IMR-90 (cell line): ENCODE measurements around the gene FGA. TPM values are rescaled to one million over a fixed set of nuclear protein-coding genes. Genes with fewer than 3 reads are reported as not detected.

ENCODE experiments used
- ATAC-seq: fragments of 200-7000 bp; cut with Tn5 transposase; 2 replicates; pipeline ENCODE4 v1.9.1; 2020; ENCODE audit warnings: low read depth, mild to moderate bottlenecking, moderate library complexity
- BruUV-seq: library from RNA; stranded (reverse); fragments of 400-500 nt; replicated peaks from 2 replicates; lab custom pipeline; 2021; lab: Mats Ljungman, UMichigan
- CTCF ChIA-PET: fragments of 300-600 bp; formaldehyde crosslinking; extraction: SDS; loops from one replicate; lab custom pipeline; 2021; ENCODE audit warnings: antibody characterized with exemption; lab: Yijun Ruan, JAX
- POLR2A ChIA-PET: fragments of 300-600 bp; sonication (Branson Sonifier 250); formaldehyde crosslinking; loops from one replicate; lab custom pipeline; 2022; ENCODE audit warnings: antibody characterized with exemption; ENCODE audit not compliant: unreplicated experiment; lab: Charles Lee
- DNase-seq: peaks from one replicate; pipeline ENCODE4 v3.0.0; 2013
- H2AFZ ChIP-seq: replicated peaks from 2 replicates; pipeline ENCODE3; 2013; ENCODE audit warnings: low read length, mild to moderate bottlenecking; ENCODE audit not compliant: poor library complexity
- H2AK5ac ChIP-seq: 2 replicates; pipeline ENCODE4 v1.6.1; 2013; ENCODE audit warnings: low read depth, low read length, inconsistent platforms
- H2AK9ac ChIP-seq: replicated peaks from 2 replicates; pipeline ENCODE3; 2013; ENCODE audit warnings: mild to moderate bottlenecking, low read depth, low read length, moderate library complexity; ENCODE audit not compliant: poor library complexity
- H2BK120ac ChIP-seq: 2 replicates; pipeline ENCODE4 v1.6.1; 2013; ENCODE audit warnings: low read depth, low read length, inconsistent platforms
- H2BK15ac ChIP-seq: 3 replicates; pipeline ENCODE4 v1.6.1; 2013; ENCODE audit warnings: low read depth, low read length, inconsistent platforms
- H2BK20ac ChIP-seq: 2 replicates; pipeline ENCODE4 v1.6.1; 2013; ENCODE audit warnings: low read depth, mild to moderate bottlenecking, inconsistent platforms, low read length, moderate library complexity
- H2BK5ac ChIP-seq: 2 replicates; pipeline ENCODE4 v1.6.1; 2013; ENCODE audit warnings: mild to moderate bottlenecking, low read depth, low read length, inconsistent platforms; ENCODE audit not compliant: poor library complexity, severe bottlenecking
- H3K14ac ChIP-seq: replicated peaks from 2 replicates; pipeline ENCODE4 v1.6.1; 2013; ENCODE audit warnings: low read depth, low read length, inconsistent platforms
- H3K18ac ChIP-seq: 2 replicates; pipeline ENCODE4 v1.6.1; 2013; ENCODE audit warnings: low read depth, low read length, control low read depth
- H3K23ac ChIP-seq: 2 replicates; pipeline ENCODE4 v1.6.1; 2013; ENCODE audit warnings: low read depth, low read length, inconsistent platforms
- H3K27ac ChIP-seq: 2 replicates; pipeline ENCODE4 v1.5.1; 2013; ENCODE audit warnings: mild to moderate bottlenecking, control low read depth, low read length; ENCODE audit not compliant: insufficient read depth
- H3K27me3 ChIP-seq: 2 replicates; pipeline ENCODE4 v1.6.1; 2013; ENCODE audit warnings: low read length; ENCODE audit not compliant: control insufficient read depth, insufficient read depth
- H3K36me3 ChIP-seq: 2 replicates; pipeline ENCODE4 v1.6.1; 2013; ENCODE audit warnings: low read length, mixed read lengths; ENCODE audit not compliant: control insufficient read depth, insufficient read depth
- H3K4ac ChIP-seq: 2 replicates; pipeline ENCODE4 v1.6.1; 2013; ENCODE audit warnings: low read depth, low read length, inconsistent platforms
- H3K4me1 ChIP-seq: 2 replicates; pipeline ENCODE4 v1.6.1; 2013; ENCODE audit warnings: low read length, mixed read lengths; ENCODE audit not compliant: control insufficient read depth, insufficient read depth
- H3K4me2 ChIP-seq: 2 replicates; pipeline ENCODE4 v1.6.1; 2013; ENCODE audit warnings: low read depth, mild to moderate bottlenecking, control low read depth, low read length, moderate library complexity
- H3K4me3 ChIP-seq: 2 replicates; pipeline ENCODE4 v1.5.1; 2013; ENCODE audit warnings: low read depth, mild to moderate bottlenecking, control low read depth, low read length, moderate library complexity; ENCODE audit not compliant: insufficient read depth
- H3K56ac ChIP-seq: 2 replicates; pipeline ENCODE4 v1.6.1; 2013; ENCODE audit warnings: low read length, inconsistent platforms; ENCODE audit not compliant: insufficient read depth; ENCODE audit errors: extremely low read depth
- H3K79me1 ChIP-seq, 2 experiments: 2 replicates each; pipeline ENCODE4 v1.6.1; 2013; ENCODE audit warnings: low read length in 2 of 2, inconsistent platforms in 1 of 2, low read depth in 1 of 2
- H3K9ac ChIP-seq: 2 replicates; pipeline ENCODE4 v1.6.1; 2013; ENCODE audit warnings: low read depth, low read length, control low read depth
- H3K9me1 ChIP-seq: 2 replicates; pipeline ENCODE4 v1.6.1; 2013; ENCODE audit warnings: low read length, inconsistent platforms; ENCODE audit not compliant: insufficient read depth
- H3K9me3 ChIP-seq: 2 replicates; pipeline ENCODE4 v1.6.1; 2013; ENCODE audit warnings: low read length; ENCODE audit not compliant: control insufficient read depth, insufficient read depth
- H4K20me1 ChIP-seq: 2 replicates; pipeline ENCODE4 v1.6.1; 2013; ENCODE audit warnings: low read length, inconsistent platforms; ENCODE audit not compliant: insufficient read depth
- H4K5ac ChIP-seq: 2 replicates; pipeline ENCODE4 v1.6.1; 2013; ENCODE audit warnings: mild to moderate bottlenecking, low read depth, low read length, control low read depth
- H4K8ac ChIP-seq, 2 experiments: 2 replicates each; pipeline ENCODE4 v1.6.1; 2013; ENCODE audit warnings: low read depth in 2 of 2, low read length in 2 of 2, control low read depth in 1 of 2, inconsistent platforms in 1 of 2
- H4K91ac ChIP-seq: 2 replicates; pipeline ENCODE4 v1.6.1; 2013; ENCODE audit warnings: low read depth, low read length, inconsistent platforms; ENCODE audit not compliant: insufficient read depth
- BHLHE40 ChIP-seq: fragments of 150-350 bp; IDR thresholded peaks from 2 replicates; pipeline ENCODE4 v1.6.1; 2016; ENCODE audit warnings: mild to moderate bottlenecking, low read depth, low read length
- CEBPB ChIP-seq: IDR thresholded peaks from 2 replicates; pipeline ENCODE4 v1.6.1; 2012; ENCODE audit warnings: low read depth, low read length, improper control_type of control experiment
- CTCF ChIP-seq: conservative IDR thresholded peaks from 2 replicates; pipeline ENCODE4 v1.5.1; 2012; ENCODE audit warnings: mild to moderate bottlenecking, low read depth, low read length, improper control_type of control experiment
- ELK1 ChIP-seq: fragments of 150-350 bp; IDR thresholded peaks from 2 replicates; pipeline ENCODE4 v1.6.1; 2016; ENCODE audit warnings: low read depth, mild to moderate bottlenecking, low read length, moderate library complexity, borderline replicate concordance
- MAFK ChIP-seq: IDR thresholded peaks from 2 replicates; pipeline ENCODE4 v1.6.1; 2012; ENCODE audit warnings: low read depth, low read length, improper control_type of control experiment
- POLR2A ChIP-seq: IDR thresholded peaks from 2 replicates; pipeline ENCODE4 v1.6.1; 2012; ENCODE audit warnings: mild to moderate bottlenecking, low read depth, low read length
- RCOR1 ChIP-seq: IDR thresholded peaks from 2 replicates; pipeline ENCODE4 v1.6.1; 2012; ENCODE audit warnings: mild to moderate bottlenecking, low read length, improper control_type of control experiment; ENCODE audit not compliant: insufficient replicate concordance
- SMC3 ChIP-seq: fragments of 150-350 bp; IDR thresholded peaks from 2 replicates; pipeline ENCODE4 v1.6.1; 2016; ENCODE audit warnings: low read depth, mild to moderate bottlenecking, antibody characterized with exemption, low read length, moderate library complexity
- USF2 ChIP-seq: fragments of 150-350 bp; IDR thresholded peaks from 2 replicates; pipeline ENCODE4 v1.6.1; 2017; ENCODE audit warnings: mild to moderate bottlenecking, antibody characterized with exemption, low read length, low read depth
- WGBS, 2 experiments: methylation state at CpG; one replicate each; pipeline versions ENCODE4 v1.1.5 to v1.1.7; 2013; ENCODE audit warnings: missing lambda C conversion rate in 2 of 2; ENCODE audit not compliant: insufficient read length in 1 of 2; ENCODE audit errors: extremely low coverage in 2 of 2; 5-methylcytosine and 5-hydroxymethylcytosine counted together
- dilution Hi-C: fragments of 300-500 bp; cut with HindIII; formaldehyde crosslinking; loops from one replicate; pipeline ENCODE4 v1.14.3; 2018; ENCODE audit warnings: low sequenced_read_pairs; ENCODE audit not compliant: unreplicated experiment
- in situ Hi-C: fragments of 300-500 bp; cut with MboI; formaldehyde crosslinking; loops from 3 replicates; pipeline ENCODE4 v1.14.3; 2019; ENCODE audit warnings: low sequenced_read_pairs, inconsistent platforms, mixed read lengths
- intact Hi-C: fragments of 100-400 bp; cut with micrococcal nuclease; formaldehyde crosslinking; loops from 2 replicates; pipeline ENCODE4 v1.10.0; 2022
- polyA plus RNA-seq, 3 experiments: library from polyadenylated mRNA; depleted of rRNA; stranded (reverse); fragments of >200 nt; gene quantifications; 2 replicates each; pipeline ENCODE4 v1.2.3, GENCODE V29; 2012; ENCODE audit warnings: low replicate concordance in 1 of 3
- total RNA-seq: library from RNA; depleted of rRNA; stranded (reverse); fragments of >200 nt; gene quantifications from 2 replicates; pipeline ENCODE4 v1.2.3, GENCODE V29; 2012

Gene FGA
- total and polyA plus RNA-seq, 2 of the 4 experiments (the other 2 are of a cell fraction) = not detected

GRCh38 chr4:154585369-154586018, 5.0 kb downstream of the FGA start:
- Histone ChIP-seq H3K4me2 (no peak overlapping the region), H3K27ac (no peak overlapping the region), H3K18ac (no peak overlapping the region), H4K5ac (no peak overlapping the region), H4K91ac (no peak overlapping the region), H4K20me1 (no peaks in the 10 kb centered on the region), H3K9ac (no peak overlapping the region), H3K4ac (no peak overlapping the region), H2AFZ (no peak overlapping the region), H2BK20ac (no peak overlapping the region), H3K9me3 (no peaks in the 10 kb centered on the region), H3K23ac (no peak overlapping the region), H2BK5ac (no peak overlapping the region), H3K4me1 (no peaks in the 10 kb centered on the region), H3K14ac (no peak overlapping the region), H3K9me1 (no peaks in the 10 kb centered on the region), H3K27me3 (no peaks in the 10 kb centered on the region), H4K8ac (no peak overlapping the region), H3K36me3 (no peaks in the 10 kb centered on the region), H2AK5ac (no peak overlapping the region), H3K79me1 (no peaks in the 10 kb centered on the region), H2BK15ac (no peak overlapping the region), H2BK120ac (no peak overlapping the region), H2AK9ac (no peak overlapping the region), H3K56ac (no peak overlapping the region), H3K4me3 (no peak overlapping the region)
- POLR2A ChIA-PET = no interaction called here
- ATAC-seq (no peak), DNase-seq (no peak)
- intact Hi-C loops (no loop called here), in situ Hi-C loops (no loop called here), dilution Hi-C loops (no loop called here)
- BruUV-seq = no TSS peak
- CTCF ChIA-PET = interaction anchor here (0.5 to 1.2 kb wide), 2 partner anchors 10 to 18 kb away, joined by 3 to 7 read pairs; no protein-coding TSS in a partner anchor
- WGBS, 2 experiments = 85% methylated on average over 5 of the region's 10 CpGs; no CpG with 5 or more reads in 1 of the 2 experiments
- TF ChIP-seq USF2 (no peak), MAFK (no peak), CEBPB (no peak), RCOR1 (no peak), POLR2A (no peak), SMC3 (no peak), CTCF (no peak), ELK1 (no peak), BHLHE40 (no peak)
